Urothelium cell line (cell line): ENCODE data around the gene AGTR1.
"Not testable (repeated sequence)": the region's sequence is repeated elsewhere in the genome, so short reads cannot be mapped to it uniquely, and the experiment has no call there.

Experiments used
- DNase-seq: peaks from one replicate; pipeline ENCODE4 v3.0.0; 2011; ENCODE audit warnings: low spot score, mixed read lengths
- FAIRE-seq: peaks from 2 replicates; lab custom pipeline; 2011; peaks lifted over from hg19 to GRCh38; lab: Jason Lieb, UNC

The AGTR1 gene

DNA sequence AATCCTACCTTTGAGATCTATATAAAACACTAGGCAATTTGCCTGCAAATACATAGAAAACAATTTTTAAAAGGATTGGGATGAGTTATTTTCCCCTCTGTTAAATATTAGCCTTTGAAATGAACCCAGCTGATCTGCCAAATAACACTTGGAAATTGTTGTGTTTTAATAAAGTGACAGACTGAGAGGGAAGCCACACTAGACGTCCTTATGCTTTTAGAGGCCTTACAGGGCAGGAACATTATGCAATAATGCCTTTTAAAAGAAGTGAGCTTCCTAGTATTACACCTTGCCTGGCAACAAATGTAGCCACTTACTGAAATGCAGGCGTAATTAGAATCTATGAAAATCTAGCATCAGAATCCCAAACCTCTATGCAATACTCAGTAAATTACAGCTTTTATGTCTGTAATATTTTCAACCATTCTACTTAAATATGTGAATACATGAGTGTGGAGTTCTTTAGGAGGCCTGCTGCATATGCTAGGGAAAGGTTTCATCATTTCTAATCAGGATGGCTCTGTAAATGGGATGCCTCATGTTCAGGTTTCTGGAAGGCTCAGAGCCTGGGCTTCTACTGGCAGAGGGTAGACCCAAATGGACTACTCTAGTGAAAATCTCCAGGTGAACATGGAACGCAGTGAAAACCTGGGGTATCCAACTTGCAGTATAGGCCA, 20.3 kb downstream of the AGTR1 start:
- FAIRE-seq = no peak

GRCh38 chr3:148718982-148719862, 21.5 kb downstream of the AGTR1 start:
- DNase-seq (no peak), FAIRE-seq (no peak)

More for the DNA sequence above, 20.3 kb downstream of the AGTR1 start:
- no peak for DNase-seq

- FAIRE-seq (no peak), DNase-seq (no peak)
Observed at GRCh38 chr3:148720873-148721272, 23.2 kb downstream of the AGTR1 start.

- peak; percentile 72 for FAIRE-seq
- DNase-seq = peak; percentile 55
Observed at GRCh38 chr3:148723631-148724030, 25.9 kb downstream of the AGTR1 start.

GRCh38 chr3:148727231-148727630, 29.5 kb downstream of the AGTR1 start:
- FAIRE-seq = no peak

DNA sequence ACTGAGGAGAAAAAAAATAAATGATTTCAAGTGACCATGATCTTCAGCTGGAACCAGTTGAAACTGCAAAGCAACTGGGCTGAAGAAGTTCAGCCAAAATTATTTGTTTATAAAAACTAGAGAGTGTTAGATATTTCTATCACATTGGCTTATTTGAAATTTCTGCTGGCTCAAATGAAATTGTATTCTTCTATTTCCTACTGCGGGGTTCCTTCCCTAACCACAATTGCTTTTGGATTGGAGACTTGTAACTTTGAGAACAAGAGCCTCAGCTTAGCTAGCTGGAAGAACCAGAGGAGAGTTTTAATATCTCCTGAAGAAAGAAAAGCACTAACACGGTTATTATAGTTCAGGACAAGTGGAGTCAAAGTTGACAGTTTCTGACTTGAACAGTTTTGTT, 31.1 kb downstream of the AGTR1 start:
- no peak for FAIRE-seq
- no peak for DNase-seq

More at GRCh38 chr3:148727231-148727630, 29.5 kb downstream of the AGTR1 start:
- DNase-seq = peak; percentile 34

DNA sequence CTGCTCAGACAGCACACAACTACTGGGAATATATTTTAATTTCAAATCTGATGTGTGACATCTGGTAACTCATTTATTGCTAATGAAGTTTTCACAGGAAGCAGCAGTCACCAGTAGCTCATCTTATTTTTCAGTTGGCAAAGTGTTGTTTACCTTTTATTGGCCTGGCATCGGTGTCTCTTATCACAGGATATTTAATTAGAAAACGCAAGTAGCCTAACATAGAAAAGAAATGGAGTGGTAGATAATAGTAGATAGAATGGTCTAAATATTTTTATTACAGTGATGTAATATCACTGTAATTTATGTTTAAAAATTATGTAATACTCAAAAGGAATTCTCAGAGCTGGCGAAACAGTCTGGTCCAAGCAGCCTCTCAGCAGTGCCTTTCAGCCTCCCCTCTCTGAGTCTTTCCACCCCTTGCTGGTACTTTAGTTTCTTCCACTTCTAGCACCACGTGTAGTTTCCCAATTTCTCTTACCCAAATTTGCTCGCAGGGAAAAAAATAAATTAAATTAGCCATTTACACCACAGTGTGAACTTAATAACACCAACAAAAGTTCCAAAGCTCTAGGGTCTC, 31.9 kb downstream of the AGTR1 start:
- no peak for FAIRE-seq
- no peak for DNase-seq

- no peak for FAIRE-seq
- no peak for DNase-seq
Observed at GRCh38 chr3:148730676-148731075, 33.0 kb downstream of the AGTR1 start.

- FAIRE-seq (no peak), DNase-seq (no peak)
Observed at GRCh38 chr3:148735597-148735996, 37.9 kb downstream of the AGTR1 start.

DNA sequence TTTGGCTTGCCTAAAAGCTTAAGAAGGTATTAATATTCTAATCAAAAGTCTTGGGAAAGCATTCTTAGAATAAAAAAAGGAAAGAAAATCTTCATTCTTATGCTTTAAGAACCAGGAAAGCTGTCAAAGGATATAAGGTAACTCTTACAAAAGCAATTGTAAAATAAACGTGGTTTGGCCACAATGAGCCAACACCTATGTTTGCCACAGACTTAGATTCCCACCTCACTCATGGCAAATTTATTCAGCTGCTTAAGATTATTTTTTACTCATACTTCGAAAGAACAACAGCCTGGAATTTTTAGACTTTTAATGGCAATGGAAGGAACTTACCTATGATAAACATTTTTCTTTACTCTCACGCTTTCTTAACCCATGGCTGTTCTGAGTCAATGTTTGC, 38.4 kb downstream of the AGTR1 start:
- FAIRE-seq = no peak

GRCh38 chr3:148737104-148737530, 39.4 kb downstream of the AGTR1 start:
- no peak for DNase-seq
- FAIRE-seq = no peak

More for the DNA sequence above, 38.4 kb downstream of the AGTR1 start:
- no peak for DNase-seq

DNA sequence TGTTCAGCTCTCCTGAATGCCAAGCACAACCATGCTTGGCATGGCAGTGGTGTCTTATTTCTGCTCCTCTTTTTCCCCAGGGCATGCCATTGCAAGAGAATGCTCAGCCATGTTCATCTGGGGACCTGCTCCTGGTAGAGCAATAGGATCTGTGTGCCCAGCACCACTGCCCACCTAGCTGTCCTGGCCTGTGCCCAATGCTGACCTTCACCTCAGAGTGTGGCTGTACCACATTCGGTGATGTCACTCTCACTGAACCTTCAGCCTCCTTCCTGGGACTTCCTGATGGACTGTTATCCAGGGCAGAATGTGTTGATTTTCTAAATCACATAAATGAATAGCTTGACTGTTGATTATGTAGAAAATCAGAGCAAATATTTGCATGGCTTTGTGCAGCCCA, 42.0 kb downstream of the AGTR1 start:
- no peak for DNase-seq
- no peak for FAIRE-seq

GRCh38 chr3:148740291-148740690, 42.6 kb downstream of the AGTR1 start:
- FAIRE-seq = no peak
- no peak for DNase-seq

- DNase-seq = no peak
- FAIRE-seq = no peak
Observed at GRCh38 chr3:148741219-148741618, 43.5 kb downstream of the AGTR1 start.

DNA sequence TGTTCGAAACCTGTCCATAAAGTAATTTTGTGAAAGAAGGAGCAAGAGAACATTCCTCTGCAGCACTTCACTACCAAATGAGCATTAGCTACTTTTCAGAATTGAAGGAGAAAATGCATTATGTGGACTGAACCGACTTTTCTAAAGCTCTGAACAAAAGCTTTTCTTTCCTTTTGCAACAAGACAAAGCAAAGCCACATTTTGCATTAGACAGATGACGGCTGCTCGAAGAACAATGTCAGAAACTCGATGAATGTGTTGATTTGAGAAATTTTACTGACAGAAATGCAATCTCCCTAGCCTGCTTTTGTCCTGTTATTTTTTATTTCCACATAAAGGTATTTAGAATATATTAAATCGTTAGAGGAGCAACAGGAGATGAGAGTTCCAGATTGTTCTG, 44.4 kb downstream of the AGTR1 start:
- FAIRE-seq = no peak
- DNase-seq = no peak

DNA sequence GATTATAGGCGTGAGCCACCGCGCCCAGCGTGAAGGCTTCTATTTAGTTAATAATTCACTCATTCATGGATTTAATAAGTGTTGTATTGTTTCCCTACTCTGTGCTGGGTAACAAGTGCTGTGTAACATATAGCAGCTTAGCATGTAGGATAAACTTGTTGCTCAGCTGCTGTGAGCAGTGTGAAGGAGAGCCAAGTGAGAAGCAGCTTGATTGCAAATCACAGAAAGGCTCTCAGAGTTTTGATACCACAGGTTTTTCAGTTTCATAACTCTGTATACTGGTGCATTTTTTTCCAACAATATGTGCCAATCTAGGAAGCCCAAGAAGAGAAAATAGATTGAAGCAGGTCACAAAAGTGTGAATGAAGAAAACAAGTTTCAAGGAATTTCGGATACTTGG, 48.4 kb downstream of the AGTR1 start:
- DNase-seq (no peak), FAIRE-seq (no peak)

GRCh38 chr3:148748283-148748682, 50.6 kb downstream of the AGTR1 start:
- no peak for FAIRE-seq
- DNase-seq = no peak

DNA sequence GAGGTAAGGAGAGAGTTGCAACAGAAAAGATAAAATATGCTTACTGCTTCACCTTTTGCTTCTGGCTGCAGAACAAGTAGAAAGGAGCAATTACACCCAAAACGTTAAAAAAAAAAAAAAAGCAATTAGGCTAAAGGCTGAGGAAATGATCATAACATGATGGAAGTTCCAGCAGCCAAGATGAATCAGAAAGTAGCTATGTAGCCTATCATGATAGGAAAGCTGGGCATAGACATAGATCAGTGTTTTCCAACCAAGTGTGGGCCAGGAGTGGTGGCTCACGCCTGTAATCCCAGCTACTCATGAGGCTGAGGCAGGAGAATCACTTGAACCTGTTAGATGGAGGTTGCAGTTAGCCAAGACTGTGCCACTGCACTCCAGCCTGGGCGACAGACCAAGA, 52.6 kb downstream of the AGTR1 start:
- DNase-seq = no peak
- no peak for FAIRE-seq

DNA sequence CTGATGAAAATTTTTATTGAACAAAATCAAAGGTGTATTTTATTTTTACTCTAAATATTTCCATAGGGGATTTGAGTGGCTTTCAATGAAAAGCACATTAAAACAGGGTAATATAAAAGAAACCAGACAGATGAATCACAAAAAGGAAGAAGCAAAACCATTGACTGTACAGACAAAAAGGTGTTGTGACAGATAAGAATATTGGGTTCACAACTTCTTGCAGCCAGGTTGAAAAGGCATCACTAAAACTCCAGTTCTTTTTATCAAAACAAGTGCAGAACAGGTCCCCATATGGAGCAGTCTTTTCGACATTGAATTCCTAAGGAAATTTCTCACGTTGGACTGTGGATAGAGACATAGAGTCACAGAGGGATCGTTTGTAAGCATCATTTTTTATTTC, 53.8 kb downstream of the AGTR1 start:
- DNase-seq (no peak), FAIRE-seq (no peak)

- not testable (repeated sequence) for DNase-seq, FAIRE-seq
Observed at GRCh38 chr3:148753385-148753784, 55.7 kb downstream of the AGTR1 start.

GRCh38 chr3:148755570-148755969, 57.9 kb downstream of the AGTR1 start:
- no peak for FAIRE-seq
- DNase-seq = no peak

DNA sequence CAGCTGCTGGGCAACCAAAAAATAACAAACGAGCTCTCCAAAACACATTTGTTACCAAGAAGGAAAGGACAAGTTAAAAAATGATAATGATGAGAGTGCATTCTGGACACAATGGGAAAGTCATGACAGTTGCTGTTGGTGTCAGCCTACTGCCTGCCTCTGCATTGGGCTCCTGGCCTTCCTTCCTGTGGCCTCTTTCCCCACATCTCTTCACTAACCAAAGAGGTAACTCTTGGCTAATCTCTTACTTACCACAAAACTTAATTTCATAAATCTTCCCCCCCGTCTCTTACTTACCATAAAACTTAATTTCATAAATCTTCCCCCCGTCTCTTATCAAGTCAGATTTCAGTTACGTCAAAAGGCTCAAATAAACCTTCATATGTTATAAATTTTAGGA, 58.6 kb downstream of the AGTR1 start:
- DNase-seq = no peak

More for the DNA sequence above, 58.6 kb downstream of the AGTR1 start:
- FAIRE-seq = no peak
